ENCODE results near the gene SLU7.

- no peak for TF ChIP-seq POLR2AphosphoS5 (IDR thresholded peaks at IDR 0.05; ENCODE audit: low read depth, low read length)
- TF ChIP-seq POLR2A (IDR thresholded peaks at IDR 0.05; ENCODE audit: low read depth, low read length) = no peak
- no peak for TF ChIP-seq POU2F2 (IDR thresholded peaks at IDR 0.05; ENCODE audit: low read depth, low read length)
- no peak for TF ChIP-seq TAF1 (IDR thresholded peaks at IDR 0.05; ENCODE audit: low read depth, low read length)
- peak; percentile 77 for TF ChIP-seq SPI1 (IDR thresholded peaks at IDR 0.05; ENCODE audit: low read depth, low read length)
- no peak for TF ChIP-seq PAX5 (IDR thresholded peaks at IDR 0.05; ENCODE audit: insufficient read depth, low read length, severe bottlenecking)
These were observed 48.7 kb downstream of the SLU7 start, which contains the start of gene C1QTNF2 for GRCh38 chr5:160369990-160370712.
